ENCODE data around the gene SERPINA5. TPM values are rescaled to one million over a fixed set of nuclear protein-coding genes. Genes with fewer than 3 reads are reported as not detected.

SERPINA5 gene
- total and polyA plus RNA-seq, 2 of the 8 experiments (the other 6 are each of a cell fraction or from before 2014, with no cell fraction given), result 1.8 to 1.9 TPM

DNA sequence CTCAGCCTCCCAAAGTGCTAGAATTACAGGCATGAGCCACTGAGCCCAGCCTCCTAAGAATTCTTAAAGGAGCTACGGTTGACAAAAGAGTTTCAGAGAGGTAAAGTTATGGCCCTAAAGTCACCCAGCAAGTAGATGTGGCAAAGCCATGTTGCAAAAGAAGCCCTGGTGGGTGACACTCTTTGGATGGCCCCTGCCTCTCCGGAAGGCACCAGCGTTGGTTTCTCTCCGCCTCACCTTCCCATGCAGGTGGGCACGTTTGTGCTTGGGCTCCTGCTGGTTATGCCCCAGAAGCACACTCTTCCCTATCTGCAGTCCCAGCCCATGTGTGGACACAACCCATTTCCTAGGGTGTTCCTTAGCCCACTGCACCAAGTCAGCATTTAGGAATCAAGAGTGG, 21.5 kb downstream of the SERPINA5 start:
- no peak for TF ChIP-seq BACH1 (IDR thresholded peaks at IDR 0.05; ENCODE audit: low read length)
- TF ChIP-seq TBP (IDR thresholded peaks at IDR 0.05; ENCODE audit: low read depth, low read length), result no peak
- no peak for TF ChIP-seq ASH2L (IDR thresholded peaks at IDR 0.05; ENCODE audit: low read length)
- no peak for TF ChIP-seq EP300 (IDR thresholded peaks at IDR 0.05; ENCODE audit: borderline replicate concordance in 1 of 2, low read depth in 2 of 2, low read length in 2 of 2)
- no peak for TF ChIP-seq GABPA (IDR thresholded peaks at IDR 0.05; ENCODE audit: borderline replicate concordance, insufficient read depth, low read length)
- no peak for TF ChIP-seq CBX5 (IDR thresholded peaks at IDR 0.05; ENCODE audit: low read depth, low read length)
- TF ChIP-seq, protein P1, sequence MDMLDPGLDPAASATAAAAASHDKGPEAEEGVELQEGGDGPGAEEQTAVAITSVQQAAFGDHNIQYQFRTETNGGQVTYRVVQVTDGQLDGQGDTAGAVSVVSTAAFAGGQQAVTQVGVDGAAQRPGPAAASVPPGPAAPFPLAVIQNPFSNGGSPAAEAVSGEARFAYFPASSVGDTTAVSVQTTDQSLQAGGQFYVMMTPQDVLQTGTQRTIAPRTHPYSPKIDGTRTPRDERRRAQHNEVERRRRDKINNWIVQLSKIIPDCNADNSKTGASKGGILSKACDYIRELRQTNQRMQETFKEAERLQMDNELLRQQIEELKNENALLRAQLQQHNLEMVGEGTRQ (IDR thresholded peaks at IDR 0.05; ENCODE audit: low read length), result no peak
- TF ChIP-seq, protein P2, sequence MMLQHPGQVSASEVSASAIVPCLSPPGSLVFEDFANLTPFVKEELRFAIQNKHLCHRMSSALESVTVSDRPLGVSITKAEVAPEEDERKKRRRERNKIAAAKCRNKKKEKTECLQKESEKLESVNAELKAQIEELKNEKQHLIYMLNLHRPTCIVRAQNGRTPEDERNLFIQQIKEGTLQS (IDR thresholded peaks at IDR 0.05; ENCODE audit: insufficient read depth, low read depth, low read length), result no peak
- no peak for TF ChIP-seq TAF7 (optimal IDR thresholded peaks at IDR 0.05; ENCODE audit: borderline replicate concordance, low read depth, low read length)
- Histone ChIP-seq H4K20me1 (replicated peaks in 1 of 2; ENCODE audit: control insufficient read depth in 1 of 2, insufficient read depth in 2 of 2, low read length in 2 of 2) (no peaks in the 10 kb centered on the region), H3K27me3 (replicated peaks in 1 of 4; ENCODE audit: control insufficient read depth in 3 of 4, extremely low read depth in 1 of 4, insufficient read depth in 3 of 4, low read length in 3 of 4) (no peaks in the 10 kb centered on the region), H3K14ac (ENCODE audit: insufficient read length) (no peak overlapping the region), H3K23ac (ENCODE audit: insufficient read length) (no peak overlapping the region), H3K18ac (ENCODE audit: extremely low read depth, low read length) (no peak overlapping the region), H3K79me2 (ENCODE audit: control insufficient read depth in 1 of 2, insufficient read depth in 2 of 2, low read length in 2 of 2) (no peaks in the 10 kb centered on the region), H3K4ac (replicated peaks; ENCODE audit: insufficient read length, low read depth, low read length) (no peak overlapping the region), H3K36me3 (ENCODE audit: control insufficient read depth in 2 of 4, insufficient read depth in 4 of 4, low read length in 3 of 4) (no peaks in the 10 kb centered on the region), H2AFZ (ENCODE audit: low read length) (no peak overlapping the region), H4K91ac (replicated peaks; ENCODE audit: insufficient read length, low read length) (no peak overlapping the region), H2BK5ac (ENCODE audit: low read depth, low read length) (no peak overlapping the region), H3K4me1 (replicated peaks in 1 of 4; ENCODE audit: control insufficient read depth in 3 of 4, insufficient read depth in 4 of 4, low read length in 3 of 4) (peaks cover 0 to 7% (median 4%) of the 10 kb centered on the region in 4 experiments; a peak in 5 of 7 replicates), H2BK120ac (replicated peaks; ENCODE audit: low read depth, low read length) (no peak overlapping the region), H4K8ac (ENCODE audit: extremely low read depth, insufficient read depth, low read length) (no peak overlapping the region), H2BK15ac (ENCODE audit: low read length) (0 out of 2 replicates have a peak overlapping the region, but pooled peaks have one; percentile 10), H3K23me2 (ENCODE audit: low read depth, low read length) (no peaks in the 10 kb centered on the region; the same call in 1 of the 2 replicates), H3K27ac (ENCODE audit: low read depth, low read length) (no peak overlapping the region), H3K4me3 (ENCODE audit: extremely low read depth in 1 of 4, insufficient read depth in 2 of 4, low read depth in 3 of 4, low read length in 4 of 4) (no peak overlapping the region), H2BK20ac (ENCODE audit: low read length) (no peak overlapping the region), H3K4me2 (ENCODE audit: insufficient read depth in 1 of 2, low read depth in 2 of 2, low read length in 2 of 2) (no peak overlapping the region), H3K9me3 (ENCODE audit: insufficient read depth in 2 of 2, low read depth in 1 of 2, low read length in 1 of 2) (no peaks in the 10 kb centered on the region), H2AK5ac (ENCODE audit: low read depth, low read length) (no peak overlapping the region), H4K5ac (ENCODE audit: insufficient read length, low read depth, low read length) (no peak overlapping the region), H2BK12ac (ENCODE audit: low read depth, low read length) (no peak overlapping the region), H3K79me1 (ENCODE audit: low read depth, low read length) (no peaks in the 10 kb centered on the region), H3K9ac (replicated peaks in 1 of 4; ENCODE audit: extremely low read depth in 1 of 4, low read depth in 3 of 4, low read length in 3 of 4) (no peak overlapping the region), H3K56ac (replicated peaks; ENCODE audit: insufficient read length, low read depth, low read length) (no peak overlapping the region)
- POLR2A ChIA-PET (ENCODE audit: partially characterized antibody), result no interaction called here
- FAIRE-seq (no peak), DNase-seq (ENCODE audit: low read depth in 1 of 2, low spot score in 2 of 2) (no peak)
- CTCF ChIA-PET (ENCODE audit: partially characterized antibody), result interaction anchor here (0.6 to 0.8 kb wide), 2 partner anchors 21 to 884 kb away, joined by 3 read pairs; partner anchors contain the start of gene SERPINA5
- 96% methylated on average over 5 of the region's 5 CpGs; no CpG with 5 or more reads in 1 of the 2 experiments for WGBS, 2 experiments (ENCODE audit: extremely low coverage in 1 of 2, insufficient coverage in 1 of 2, insufficient read length in 1 of 2, insufficient replicate concordance in 2 of 2, low coverage in 1 of 2, low lambda C conversion rate in 2 of 2, missing lambda C conversion rate in 1 of 2)

Data from H1 (cell line).